Stimulated activated CD4-positive, alpha-beta T cell treated with anti-CD3 and anti-CD28 coated beads, Interleukin-1b, Interleukin-23, amount 100 ng/mL, for 48 hours (primary cell): Measurements from ENCODE around the gene MRPS16.
"Not testable (repeated sequence)": the region's sequence is repeated elsewhere in the genome, so short reads cannot be mapped to it uniquely, and the experiment has no call there.

Source experiments
- DNase-seq: peaks from one replicate; pipeline ENCODE4 v3.0.0-alpha.2; 2020

The MRPS16 gene

GRCh38 chr10:73252445-73253224 lies at the start of gene MRPS16:
TSS of gene MRPS16 (minus strand) at chr10:73252644. CDS start at chr10:73252482, 162 bp downstream.
- DNase-seq: peak; percentile 93

DNA sequence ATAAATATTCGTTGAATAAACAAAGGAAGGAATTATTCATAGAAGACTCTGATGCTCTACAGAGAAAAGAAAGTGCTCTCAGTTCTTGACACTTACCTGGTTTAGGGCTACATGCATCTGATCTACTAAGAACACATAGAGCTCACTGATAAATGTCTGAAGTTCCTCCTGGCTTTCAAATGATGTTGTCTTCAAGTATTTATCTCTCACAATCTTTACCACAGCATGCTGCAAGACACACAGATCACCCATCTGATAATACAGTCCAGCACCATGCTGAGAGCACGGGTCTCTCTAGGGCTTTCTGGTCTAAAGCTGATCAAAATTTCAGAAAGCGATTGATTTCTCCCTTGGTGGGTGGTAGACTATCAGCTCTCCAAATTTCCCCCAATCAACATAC lies 44.5 kb upstream of the MRPS16 start:
- DNase-seq: no peak

GRCh38 chr10:73293461-73293860 lies 41.0 kb upstream of the MRPS16 start:
- no peak for DNase-seq

GRCh38 chr10:73289958-73290357 lies 37.5 kb upstream of the MRPS16 start:
- DNase-seq: no peak

- DNase-seq: no peak
Observed at GRCh38 chr10:73287441-73287840, 35.0 kb upstream of the MRPS16 start.

- no peak for DNase-seq
Observed at GRCh38 chr10:73281097-73281496, 28.7 kb upstream of the MRPS16 start.

DNA sequence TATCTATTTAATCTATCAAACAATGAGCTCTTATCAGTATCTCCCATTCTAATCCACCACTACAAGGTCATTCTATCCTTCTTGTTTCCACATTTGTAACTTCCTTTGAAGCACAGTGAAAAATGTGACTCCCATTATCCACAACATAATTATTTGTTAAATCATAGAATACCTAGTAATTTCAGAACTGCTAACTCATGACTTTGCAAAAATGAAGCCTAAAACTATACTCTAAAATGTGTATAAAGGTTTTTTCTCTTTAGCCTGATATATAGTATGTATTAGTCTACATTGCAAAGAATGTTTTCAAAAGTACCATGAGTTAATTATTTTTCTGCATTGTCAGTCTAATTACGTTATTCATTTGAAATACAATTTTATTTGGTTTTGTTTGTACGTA lies 12.0 kb upstream of the MRPS16 start:
- no peak for DNase-seq

DNA sequence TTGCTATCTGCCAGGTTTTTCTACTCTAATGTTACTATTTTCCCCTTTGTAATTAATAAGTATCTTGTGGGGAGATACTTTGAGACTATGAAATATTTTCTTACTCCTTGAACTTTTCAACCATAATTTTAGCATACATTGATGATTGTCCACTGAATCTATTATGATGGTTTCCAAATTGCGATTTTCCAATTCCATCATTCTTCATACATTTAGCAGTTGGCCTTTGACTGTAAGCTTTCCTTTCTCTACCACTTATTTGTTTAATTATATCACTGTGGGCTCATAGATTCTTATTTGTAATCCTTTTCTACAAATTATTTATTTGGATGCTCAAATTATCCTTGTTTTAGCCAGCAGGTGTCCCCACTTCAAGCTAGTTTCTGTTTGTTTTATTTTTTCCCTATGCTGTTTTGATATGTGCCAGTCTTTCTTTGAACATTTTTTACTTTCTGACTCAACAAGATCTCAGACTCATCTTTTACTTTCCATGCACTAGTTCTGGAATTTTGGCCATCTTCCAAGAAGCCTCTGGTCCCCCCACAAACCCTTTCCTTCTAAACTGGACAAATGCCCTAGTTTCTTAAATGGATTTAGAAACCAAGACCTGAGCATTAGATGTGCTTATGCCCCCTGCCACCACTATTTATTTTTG lies 11.4 kb upstream of the MRPS16 start:
- no peak for DNase-seq

DNA sequence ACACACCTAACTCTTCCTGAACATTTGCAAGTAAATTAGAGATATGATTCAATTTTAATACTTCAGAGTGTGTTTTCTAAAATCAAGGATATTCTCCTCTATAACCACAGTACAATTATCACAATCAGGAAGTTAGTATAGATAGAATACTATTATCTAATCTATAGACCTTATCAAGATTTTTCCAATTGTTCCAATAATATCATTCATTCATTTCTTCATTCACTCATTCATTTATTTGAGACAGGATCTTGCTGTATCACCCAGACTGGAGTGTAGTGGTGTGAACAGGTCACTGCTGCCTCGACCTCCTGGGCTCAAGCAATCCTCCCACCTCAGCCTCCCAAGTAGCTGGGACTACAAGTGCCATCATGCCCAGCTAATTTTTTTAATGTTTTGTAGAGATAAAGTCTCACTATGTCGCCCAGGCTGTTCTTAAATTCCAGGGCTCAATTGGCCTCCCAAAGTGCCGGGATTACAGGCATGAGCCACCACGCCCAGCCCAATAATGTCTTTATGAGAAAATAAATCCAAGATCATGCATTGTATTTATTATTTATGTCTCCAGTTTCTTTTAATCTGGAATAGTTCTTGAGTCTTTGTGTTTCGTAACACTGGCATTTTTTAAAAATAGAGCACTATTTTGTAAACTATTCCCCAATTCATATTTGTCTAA lies 10.6 kb upstream of the MRPS16 start:
- DNase-seq: no peak

GRCh38 chr10:73262105-73262730 lies 9.8 kb upstream of the MRPS16 start:
- no peak for DNase-seq

- DNase-seq: no peak
Observed at GRCh38 chr10:73261362-73261995, 9.0 kb upstream of the MRPS16 start.

DNA sequence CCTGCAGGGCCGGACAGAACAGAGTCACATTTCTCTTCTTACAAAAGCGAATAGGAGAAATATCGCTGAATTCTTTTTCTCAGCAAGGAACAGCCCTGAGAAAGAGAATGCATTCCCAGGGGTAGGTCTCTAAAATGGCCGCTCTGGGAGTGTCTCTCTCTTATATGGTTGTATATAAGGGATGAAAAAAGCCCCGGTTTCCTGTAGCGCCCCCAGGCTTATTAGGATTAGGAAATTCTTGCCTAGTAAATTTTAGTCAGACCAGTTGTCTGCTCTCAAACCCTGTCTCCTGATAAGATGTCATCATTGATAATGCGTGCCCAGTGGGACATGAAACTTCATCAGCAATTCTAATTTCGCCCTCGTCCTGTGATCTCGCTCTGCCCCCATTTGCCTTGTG lies 6.2 kb upstream of the MRPS16 start:
- DNase-seq: not testable (repeated sequence)

GRCh38 chr10:73253225-73253555 lies 746 bp upstream of the MRPS16 start:
- DNase-seq: no peak

GRCh38 chr10:73251683-73252444 lies 580 bp downstream of the MRPS16 start:
- DNase-seq: peak; percentile 45

GRCh38 chr10:73248259-73248724 lies 4.2 kb downstream of the MRPS16 start:
- DNase-seq: no peak

GRCh38 chr10:73247509-73248258 lies 4.8 kb downstream of the MRPS16 start:
- DNase-seq: no peak

DNA sequence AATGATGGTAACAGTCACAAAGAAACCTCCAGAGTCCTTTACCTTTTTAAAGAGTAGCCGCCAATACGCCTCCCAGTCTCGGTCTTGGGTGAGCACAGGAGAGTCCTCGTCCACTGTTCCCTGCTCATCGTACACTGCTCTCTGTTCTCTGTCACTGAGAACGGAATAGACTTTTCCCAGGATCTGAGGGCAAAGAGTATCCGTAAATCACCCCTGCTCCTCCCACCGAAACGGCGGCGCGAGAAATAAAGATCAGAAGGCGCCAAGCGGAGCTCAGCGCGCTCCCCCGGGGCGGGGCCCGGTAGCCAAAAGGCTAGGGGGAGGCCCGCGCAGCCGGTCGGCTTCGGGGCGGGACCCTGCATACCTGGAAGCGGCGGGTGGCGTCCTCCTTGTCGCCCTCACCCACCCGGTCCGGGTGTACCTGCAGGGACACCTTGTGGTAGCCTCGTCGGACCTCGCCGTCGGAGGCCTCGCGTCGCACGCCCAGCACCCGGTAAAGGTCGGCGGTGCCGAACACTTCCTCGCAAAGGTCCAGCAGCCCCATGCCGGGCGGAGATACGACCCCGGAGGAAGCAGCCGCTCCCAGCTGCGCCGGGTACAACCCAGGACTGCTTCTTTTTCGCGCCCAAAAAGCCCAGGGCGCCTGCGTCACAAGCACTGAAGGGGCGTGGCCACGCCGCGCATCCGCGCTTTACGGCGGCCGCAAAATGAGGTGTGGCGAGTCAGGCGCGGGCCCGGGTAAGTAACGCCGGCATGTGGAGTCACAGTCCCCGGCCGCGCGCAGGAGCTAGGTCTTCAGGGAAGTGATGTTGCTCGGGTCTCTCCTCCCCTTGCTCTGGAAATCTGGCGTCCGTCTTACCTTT lies 5.6 kb downstream of the MRPS16 start, which contains the start of gene DNAJC9:
TSS of gene DNAJC9 (minus strand) at position 610 of the 863 bp plus-strand sequence. CDS start at position 544, 66 bp downstream.
- peak; percentile 97 for DNase-seq

DNA sequence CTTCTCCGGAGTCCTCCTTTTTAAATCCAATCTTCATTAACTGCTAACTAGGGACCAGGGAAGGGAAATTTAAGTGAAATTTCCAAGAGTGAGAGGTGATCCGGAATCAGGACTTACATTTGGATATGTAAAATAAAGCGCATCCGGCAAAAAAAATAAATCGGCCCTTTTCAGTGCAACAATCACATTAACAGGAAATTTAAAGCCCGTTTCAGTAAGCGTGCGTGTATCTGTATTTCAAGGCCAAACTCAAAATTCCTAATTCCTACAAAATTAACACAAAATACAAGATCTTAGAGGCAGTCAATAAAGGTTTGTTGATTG lies 6.2 kb downstream of the MRPS16 start:
- no peak for DNase-seq

DNA sequence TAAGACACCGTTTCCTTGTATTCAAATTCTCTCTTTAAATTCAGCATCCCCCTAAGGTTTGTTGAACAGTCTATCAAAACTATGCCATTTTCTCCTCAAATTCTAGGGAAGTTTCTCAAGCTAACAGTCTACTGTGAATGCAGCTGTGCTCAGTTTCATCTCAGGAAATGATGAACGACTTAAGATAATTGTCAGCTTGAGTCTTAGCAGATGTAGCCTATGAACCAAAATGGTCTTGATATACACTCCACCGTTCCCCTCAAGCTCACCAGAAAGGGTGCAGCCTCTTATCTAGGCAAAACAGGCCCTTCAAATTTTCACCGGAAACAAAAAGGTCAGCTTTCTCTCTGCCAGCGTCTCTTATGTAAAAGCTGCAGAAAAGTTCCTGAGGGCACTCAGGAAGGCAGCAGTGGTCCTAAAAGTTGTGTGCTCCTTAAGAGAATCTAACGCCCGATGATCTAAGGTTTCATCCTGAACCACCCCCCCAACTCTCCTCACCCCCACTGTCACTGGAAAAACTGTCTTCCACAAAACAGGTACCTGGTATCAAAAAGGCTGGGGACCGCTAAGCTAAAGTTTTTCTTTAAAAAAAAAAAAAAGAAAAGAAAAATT lies 7.5 kb downstream of the MRPS16 start:
- no peak for DNase-seq

- DNase-seq: no peak
Observed at GRCh38 chr10:73239908-73240307, 12.5 kb downstream of the MRPS16 start.
